GM23248 (cell line): Measurements from ENCODE around the gene DNAL4. TPM values are rescaled to one million over a fixed set of nuclear protein-coding genes. Genes with fewer than 3 reads are reported as not detected.
"Not testable (repeated sequence)": the region's sequence is repeated elsewhere in the genome, so short reads cannot be mapped to it uniquely, and the experiment has no call there.

ENCODE experiments used
- DNase-seq: peaks from one replicate; pipeline ENCODE4 v3.0.0-alpha.2; 2015
- H2AFZ ChIP-seq: fragments of 200-600 bp; sonication (generic); 2 replicates; pipeline ENCODE4 v1.6.1; 2016; ENCODE audit warnings: antibody characterized with exemption
- H3F3A ChIP-seq: fragments of 200-600 bp; sonication (generic); 2 replicates; pipeline ENCODE4 v1.6.1; 2016; ENCODE audit warnings: mild to moderate bottlenecking, antibody characterized with exemption, mixed run types; ENCODE audit not compliant: insufficient read depth
- H3K27ac ChIP-seq: fragments of 200-600 bp; sonication (generic); 2 replicates; pipeline ENCODE4 v1.5.1; 2016; ENCODE audit warnings: mild to moderate bottlenecking
- H3K27me3 ChIP-seq: fragments of 200-600 bp; sonication (generic); replicated peaks from 2 replicates; pipeline ENCODE4 v1.6.1; 2016; ENCODE audit warnings: mild to moderate bottlenecking; ENCODE audit not compliant: insufficient read depth
- H3K36me3 ChIP-seq: fragments of 200-600 bp; sonication (generic); 2 replicates; pipeline ENCODE4 v1.6.1; 2016; ENCODE audit warnings: low read depth, mild to moderate bottlenecking
- H3K4me1 ChIP-seq: fragments of 200-600 bp; sonication (generic); 2 replicates; pipeline ENCODE4 v1.6.1; 2016; ENCODE audit warnings: mild to moderate bottlenecking; ENCODE audit not compliant: insufficient read depth
- H3K4me2 ChIP-seq: fragments of 200-600 bp; sonication (generic); one replicate; pipeline ENCODE4 v1.6.1; 2016; ENCODE audit warnings: mild to moderate bottlenecking; ENCODE audit not compliant: unreplicated experiment
- H3K4me3 ChIP-seq: fragments of 200-600 bp; sonication (generic); 2 replicates; pipeline ENCODE4 v1.5.1; 2016; ENCODE audit warnings: mild to moderate bottlenecking
- H3K79me2 ChIP-seq: fragments of 200-600 bp; sonication (generic); 2 replicates; pipeline ENCODE4 v1.6.1; 2016; ENCODE audit warnings: mild to moderate bottlenecking; ENCODE audit not compliant: insufficient read depth
- H3K9ac ChIP-seq: fragments of 200-600 bp; sonication (generic); 2 replicates; pipeline ENCODE4 v1.6.1; 2016; ENCODE audit warnings: mild to moderate bottlenecking
- H3K9me2 ChIP-seq: fragments of 200-600 bp; sonication (generic); 2 replicates; pipeline ENCODE4 v1.6.1; 2016; ENCODE audit warnings: mixed run types, mild to moderate bottlenecking, moderate library complexity; ENCODE audit not compliant: insufficient read depth
- H3K9me3 ChIP-seq: fragments of 200-600 bp; sonication (generic); one replicate; pipeline ENCODE4 v1.6.1; 2017; ENCODE audit warnings: low read depth
- H4K20me1 ChIP-seq: fragments of 200-600 bp; sonication (generic); 2 replicates; pipeline ENCODE4 v1.6.0; 2016; ENCODE audit not compliant: insufficient read depth
- EZH2 ChIP-seq: fragments of 200-600 bp; sonication (generic); IDR thresholded peaks from 2 replicates; pipeline ENCODE4 v1.6.1; 2018; ENCODE audit warnings: antibody characterized with exemption, mild to moderate bottlenecking; ENCODE audit not compliant: insufficient read depth, poor library complexity, severe bottlenecking
- EZH2phosphoT487 ChIP-seq: fragments of 200-600 bp; sonication (generic); IDR thresholded peaks from 2 replicates; pipeline ENCODE4 v1.6.1; 2018; ENCODE audit warnings: antibody characterized with exemption, moderate library complexity, mild to moderate bottlenecking, low read depth; ENCODE audit not compliant: insufficient read depth
- WGBS, 2 experiments: methylation state at CpG; one replicate each; pipeline ENCODE4 v1.1.6; 2015 to 2017; ENCODE audit warnings: low lambda C conversion rate in 2 of 2, low coverage in 1 of 2; ENCODE audit errors: missing lambda C conversion rate in 2 of 2; 5-methylcytosine and 5-hydroxymethylcytosine counted together
- in situ Hi-C: fragments of 300-500 bp; cut with MboI; formaldehyde crosslinking; loops from 2 replicates; pipeline ENCODE4 v1.15.0; 2020
- polyA plus RNA-seq: library from polyadenylated mRNA; unstranded; fragments of >200 nt; fragmentation: Nextera tagmentation; extraction: Ambion mirVana; gene quantifications from 2 replicates; pipeline ENCODE4 v1.2.1, GENCODE V29; 2016
- total RNA-seq: library from RNA; depleted of rRNA; stranded (reverse); fragments of >200 nt; shearing (Covaris generic); gene quantifications from 2 replicates; pipeline ENCODE4 v1.2.3, GENCODE V29; 2014

The DNAL4 gene
- total and polyA plus RNA-seq, 2 experiments from 2014 or later, result 14.2 to 18.9 TPM

GRCh38 chr22:38817196-38817595 is 23.3 kb upstream of the DNAL4 start:
- no peak for DNase-seq
- H3K79me2 ChIP-seq, result no peaks in the 10 kb centered on the region
- WGBS, 2 experiments, result 62 to 66% methylated on average over 6 of the region's 6 CpGs
- no peaks in the 10 kb centered on the region for H3K36me3 ChIP-seq
- in situ Hi-C loops, result no loop called here
- no peaks in the 10 kb centered on the region for H3F3A ChIP-seq
- TF ChIP-seq EZH2, result no peak
- TF ChIP-seq EZH2phosphoT487, result no peak
- no peaks in the 10 kb centered on the region for H3K4me1 ChIP-seq
- H2AFZ ChIP-seq, result no peak overlapping the region
- H3K4me3 ChIP-seq, result no peak overlapping the region
- no peak overlapping the region for H3K4me2 ChIP-seq
- peaks cover 33% of the 10 kb centered on the region for H3K27me3 ChIP-seq
- H3K9me3 ChIP-seq, result no peaks in the 10 kb centered on the region
- H3K9me2 ChIP-seq, result no peaks in the 10 kb centered on the region
- H4K20me1 ChIP-seq, result no peaks in the 10 kb centered on the region
- no peak overlapping the region for H3K27ac ChIP-seq
- no peak overlapping the region for H3K9ac ChIP-seq

GRCh38 chr22:38815842-38816241 is 21.9 kb upstream of the DNAL4 start:
- Histone ChIP-seq H3K4me1 (no peaks in the 10 kb centered on the region), H3K9ac (no peak overlapping the region), H3K79me2 (no peaks in the 10 kb centered on the region), H3K36me3 (no peaks in the 10 kb centered on the region), H3K27me3 (peaks cover 33% of the 10 kb centered on the region), H3K4me3 (no peak overlapping the region), H3K4me2 (no peak overlapping the region), H3K9me3 (no peaks in the 10 kb centered on the region), H4K20me1 (no peaks in the 10 kb centered on the region), H3K27ac (no peak overlapping the region), H2AFZ (no peak overlapping the region), H3F3A (no peaks in the 10 kb centered on the region), H3K9me2 (no peaks in the 10 kb centered on the region)
- TF ChIP-seq EZH2 (no peak), EZH2phosphoT487 (no peak)
- in situ Hi-C loops, result no loop called here
- DNase-seq, result no peak
- 5 to 25% methylated on average over 1 of the region's 1 CpG for WGBS, 2 experiments

GRCh38 chr22:38811241-38811640 is 17.3 kb upstream of the DNAL4 start:
- Histone ChIP-seq H4K20me1 (no peaks in the 10 kb centered on the region), H3K4me1 (no peaks in the 10 kb centered on the region), H3K4me2 (no peak overlapping the region), H2AFZ (no peak overlapping the region), H3K9me2 (no peaks in the 10 kb centered on the region), H3K79me2 (no peaks in the 10 kb centered on the region), H3K27me3 (peaks cover 23% of the 10 kb centered on the region), H3K36me3 (no peaks in the 10 kb centered on the region), H3F3A (no peaks in the 10 kb centered on the region), H3K27ac (no peak overlapping the region), H3K9ac (no peak overlapping the region), H3K4me3 (no peak overlapping the region), H3K9me3 (peaks cover 3% of the 10 kb centered on the region)
- DNase-seq, result no peak
- TF ChIP-seq EZH2phosphoT487 (no peak), EZH2 (no peak)
- 46 to 47% methylated on average over 2 of the region's 2 CpGs for WGBS, 2 experiments
- in situ Hi-C loops, result no loop called here

- H3K9me2 ChIP-seq, H3K9me3 ChIP-seq, H3K79me2 ChIP-seq, H3K36me3 ChIP-seq, DNase-seq, H3K9ac ChIP-seq, H3F3A ChIP-seq, H3K4me1 ChIP-seq, H3K27me3 ChIP-seq, H3K4me2 ChIP-seq, H4K20me1 ChIP-seq, H3K4me3 ChIP-seq, H3K27ac ChIP-seq, H2AFZ ChIP-seq, in situ Hi-C loops: not testable (repeated sequence)
- 75 to 77% methylated on average over 8 of the region's 8 CpGs for WGBS, 2 experiments
Observed at GRCh38 chr22:38805041-38805593, 11.2 kb upstream of the DNAL4 start.

- H3K79me2 ChIP-seq, result no peaks in the 10 kb centered on the region
- H3K4me1 ChIP-seq, result peaks cover 8% of the 10 kb centered on the region
- peak overlapping the region; percentile 55; the same call in 1 of the 2 replicates for H2AFZ ChIP-seq
- no peaks in the 10 kb centered on the region for H3K36me3 ChIP-seq
- no peaks in the 10 kb centered on the region for H3K27me3 ChIP-seq
- peak overlapping the region; percentile 49 for H3K4me2 ChIP-seq
- DNase-seq, result peak; percentile 99
- peak overlapping the region; percentile 50 for H3K9ac ChIP-seq
- H3K4me3 ChIP-seq, result peak overlapping the region; percentile 38
- H4K20me1 ChIP-seq, result no peaks in the 10 kb centered on the region
- TF ChIP-seq EZH2, result no peak
- TF ChIP-seq EZH2phosphoT487, result no peak
- in situ Hi-C loops, result no loop called here
- H3F3A ChIP-seq, result peaks cover 14% of the 10 kb centered on the region; the same call in 1 of the 2 replicates
- H3K9me3 ChIP-seq, result no peaks in the 10 kb centered on the region
- no peaks in the 10 kb centered on the region for H3K9me2 ChIP-seq
- WGBS, 2 experiments, result 1 to 2% methylated on average over 9 to 10 of the region's 10 CpGs
- H3K27ac ChIP-seq, result peak overlapping the region; percentile 69
Observed at GRCh38 chr22:38802671-38803121, 8.8 kb upstream of the DNAL4 start.
